SK-N-MC (cell line): Measurements from ENCODE around the gene KLF3.

Experiments
- EZH2 ChIP-seq: fragments of 200-600 bp; sonication (generic); IDR thresholded peaks from one replicate; pipeline ENCODE4 v1.6.1; 2017; ENCODE audit warnings: antibody characterized with exemption
- FOXP2 ChIP-seq: optimal IDR thresholded peaks from 2 replicates; pipeline ENCODE3; 2011; ENCODE audit warnings: mild to moderate bottlenecking, moderate library complexity; ENCODE audit not compliant: insufficient read depth; ENCODE audit errors: extremely low read length, control extremely low read depth
- POLR2AphosphoS5 ChIP-seq: IDR thresholded peaks from 2 replicates; pipeline ENCODE4 v1.6.1; 2012; ENCODE audit warnings: mild to moderate bottlenecking, low read depth, low read length, borderline replicate concordance

DNA sequence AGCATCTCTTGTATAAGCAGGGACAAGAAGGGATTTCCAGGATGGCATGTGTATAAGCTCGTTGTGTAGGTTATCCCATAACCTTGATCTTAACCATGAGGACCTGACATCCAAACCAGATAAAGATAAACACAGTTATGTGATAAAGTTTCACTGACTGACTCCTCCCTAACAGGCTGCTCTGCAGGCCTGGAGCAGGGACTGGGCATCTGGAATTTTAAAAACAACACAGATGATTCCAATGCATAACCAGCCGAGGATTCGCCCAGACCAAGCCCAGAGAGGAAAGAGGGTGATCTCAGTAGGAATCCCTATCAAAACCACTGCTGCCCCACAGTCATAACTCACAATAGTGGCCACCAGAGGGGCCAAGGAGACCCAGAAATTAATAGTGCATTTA, 22.7 kb downstream of the KLF3 start:
- no peak for TF ChIP-seq EZH2
- TF ChIP-seq POLR2AphosphoS5 = no peak
- TF ChIP-seq FOXP2 = no peak
